Spleen (tissue), 11 donors: ENCODE data around the gene VWCE. TPM values are rescaled to one million over a fixed set of nuclear protein-coding genes. Genes with fewer than 3 reads are reported as not detected.

ENCODE experiments used
- DNase-seq: peaks from one replicate; pipeline ENCODE4 v3.0.0-alpha.2; 2020
- H3K27ac ChIP-seq, 8 donors: fragments of 200-600 bp; sonication (generic) in 7 of 8; 1 replicate in 4 of 8; 2 replicates in 4 of 8; pipeline versions ENCODE4 v1.5.0 to v1.8.0; 2016 to 2021; ENCODE audit warnings: inconsistent platforms in 4 of 8, mild to moderate bottlenecking in 4 of 8, moderate library complexity in 1 of 8
- H3K27me3 ChIP-seq, 7 donors: fragments of 200-600 bp; sonication (generic) in 6 of 7; replicated peaks in 1 of 7; 1 replicate in 4 of 7; 2 replicates in 3 of 7; pipeline versions ENCODE4 v1.5.0 to v1.8.0; 2016 to 2021; ENCODE audit warnings: inconsistent platforms in 3 of 7, mild to moderate bottlenecking in 1 of 7
- H3K36me3 ChIP-seq, 6 donors: fragments of 200-600 bp; sonication (generic) in 5 of 6; 1 replicate in 4 of 6; 2 replicates in 2 of 6; pipeline versions ENCODE4 v1.5.0 to v1.8.0; 2016 to 2021; ENCODE audit warnings: inconsistent platforms in 2 of 6
- H3K4me1 ChIP-seq, 6 donors: fragments of 200-600 bp; sonication (generic) in 5 of 6; 1 replicate in 3 of 6; 2 replicates in 3 of 6; pipeline versions ENCODE4 v1.5.0 to v1.8.0; 2016 to 2021; ENCODE audit warnings: inconsistent platforms in 3 of 6
- H3K4me3 ChIP-seq, 8 donors: fragments of 200-600 bp; sonication (generic) in 7 of 8; 1 replicate in 4 of 8; 2 replicates in 4 of 8; pipeline versions ENCODE4 v1.5.0 to v1.8.0; 2016 to 2021; ENCODE audit warnings: inconsistent platforms in 4 of 8, mild to moderate bottlenecking in 4 of 8, moderate library complexity in 2 of 8
- H3K9me3 ChIP-seq, 8 donors: fragments of 200-600 bp; sonication (generic) in 7 of 8; 1 replicate in 4 of 8; 2 replicates in 4 of 8; pipeline versions ENCODE4 v1.5.0 to v1.8.0; 2016 to 2021; ENCODE audit warnings: inconsistent platforms in 4 of 8
- CTCF ChIP-seq, 11 experiments: fragments of 200-600 bp in 7 of 11; fragments of 450-650 bp in 4 of 11; sonication (generic) in 4 of 11; IDR thresholded peaks in 8 of 11; conservative IDR thresholded peaks in 3 of 11; 1 replicate in 7 of 11; 2 replicates in 4 of 11; pipeline versions ENCODE4 v1.4.0 to v1.8.0; 2016 to 2021; ENCODE audit warnings: antibody characterized with exemption in 11 of 11, inconsistent platforms in 4 of 11, mild to moderate bottlenecking in 1 of 11
- POLR2A ChIP-seq, 3 donors: fragments of 450-650 bp; IDR thresholded peaks; one replicate each; pipeline ENCODE4 v1.5.1; 2017; ENCODE audit warnings: antibody characterized with exemption in 3 of 3, mild to moderate bottlenecking in 1 of 3
- POLR2AphosphoS5 ChIP-seq, 3 donors: sonication (generic); formaldehyde crosslinking; IDR thresholded peaks; one replicate each; pipeline ENCODE4 v1.5.1; 2017; ENCODE audit warnings: antibody characterized with exemption in 3 of 3
- WGBS, 5 donors: extraction: QIAGEN DNeasy Blood & Tissue Kit in 3 of 5; methylation state at CpG; one replicate each; pipeline versions ENCODE4 v1.1.5 to v1.1.7; 2013 to 2018; 5-methylcytosine and 5-hydroxymethylcytosine counted together
- intact Hi-C: fragments of 100-400 bp; cut with DNase I; formaldehyde crosslinking; loops from one replicate; pipeline ENCODE4 v1.15.0; 2023; ENCODE audit warnings: low total_unique reads
- polyA plus RNA-seq, 3 donors: library from polyadenylated mRNA; stranded (reverse); fragments of 200-250 nt; gene quantifications; one replicate each; pipeline ENCODE4 v1.2.1, GENCODE V29; 2013
- total RNA-seq, 7 donors: library from RNA; depleted of rRNA in 3 of 7; stranded (reverse); fragments of >200 nt in 3 of 7; fragmentation: NEBNext Ultra II Directional in 4 of 7; extraction: Animal tissue kit (Norgen Biotek cat#: 25700) in 4 of 7; gene quantifications; one replicate each; pipeline versions ENCODE4 v1.1.0 to v1.2.1, GENCODE V29; 2016 to 2021
- donor health status: healthy with polysubstance abuse.
- donor health status: DM: no; HTN: no; CAD: no; lungs with moderate emphysema.
- donor health status: DM: no; HTN: no; CAD: no.
- donor health status: Bipolar disorder and iron deficiency.
- donor health status: healthy.
- donor health status: DM: no; HTN: no; CAD: no.
- donor health status: DM: yes; HTN: yes; CAD: no.

VWCE gene
- total and polyA plus RNA-seq, 10 donors, result 0.23 to 3.2 (median 1.2) TPM

GRCh38 chr11:61297746-61298145 lies 2.6 kb upstream of the VWCE start:
- no peak overlapping the region for H3K4me3 ChIP-seq
- H3K36me3 ChIP-seq, result peaks cover 6 to 61% (median 39%) of the 10 kb centered on the region in 6 donors
- peaks cover 0 to 28% (median 6%) of the 10 kb centered on the region in 7 donors for H3K27me3 ChIP-seq
- peaks cover 8 to 42% (median 25%) of the 10 kb centered on the region in 6 donors for H3K4me1 ChIP-seq
- peak; percentile 1 for DNase-seq
- H3K27ac ChIP-seq, result no peak overlapping the region
- WGBS, 5 donors, result 47 to 58% (median 52%) methylated on average over 5 of the region's 5 CpGs
- TF ChIP-seq CTCF (IDR thresholded peaks at IDR 0.05 in 8 of 11, conservative IDR thresholded peaks at IDR 0.05 in 3 of 11) (no peak), POLR2AphosphoS5 (IDR thresholded peaks at IDR 0.05) (no peak)
- intact Hi-C loops, result no loop called here
- H3K9me3 ChIP-seq, result no peaks in the 10 kb centered on the region

- WGBS, 5 donors, result 52 to 73% (median 57%) methylated on average over 1 of the region's 1 CpG
- Histone ChIP-seq H3K27me3 (peaks cover 0 to 31% (median 6%) of the 10 kb centered on the region in 7 donors), H3K27ac (no peak overlapping the region), H3K9me3 (no peaks in the 10 kb centered on the region), H3K4me3 (no peak overlapping the region), H3K36me3 (peaks cover 2 to 57% (median 35%) of the 10 kb centered on the region in 6 donors), H3K4me1 (peaks cover 8 to 42% (median 25%) of the 10 kb centered on the region in 6 donors)
- intact Hi-C loops, result no loop called here
- no peak for TF ChIP-seq POLR2AphosphoS5 (IDR thresholded peaks at IDR 0.05)
- no peak for TF ChIP-seq POLR2A (IDR thresholded peaks at IDR 0.05)
- TF ChIP-seq CTCF (IDR thresholded peaks at IDR 0.05 in 8 of 11, conservative IDR thresholded peaks at IDR 0.05 in 3 of 11), result no peak
- peak; percentile 6 for DNase-seq
Measured at GRCh38 chr11:61297341-61297740, 2.2 kb upstream of the VWCE start.

GRCh38 chr11:61295596-61295926 lies 445 bp upstream of the VWCE start:
- Histone ChIP-seq H3K9me3 (no peaks in the 10 kb centered on the region), H3K4me1 (peaks cover 8 to 42% (median 25%) of the 10 kb centered on the region in 6 donors), H3K27me3 (peaks cover 0 to 36% (median 6%) of the 10 kb centered on the region in 7 donors), H3K36me3 (peaks cover 0 to 39% (median 17%) of the 10 kb centered on the region in 6 donors), H3K27ac (peak overlapping the region in 1 of 8 donors; percentile 29), H3K4me3 (peak overlapping the region in 7 of 8 donors; percentile 12 to 81 (median 55))
- TF ChIP-seq POLR2AphosphoS5 (IDR thresholded peaks at IDR 0.05), result no peak
- TF ChIP-seq POLR2A (IDR thresholded peaks at IDR 0.05), result no peak
- no peak for TF ChIP-seq CTCF (IDR thresholded peaks at IDR 0.05 in 8 of 11, conservative IDR thresholded peaks at IDR 0.05 in 3 of 11)
- intact Hi-C loops, result no loop called here
- WGBS, 5 donors, result 41 to 51% (median 48%) methylated on average over 11 to 12 of the region's 12 CpGs
- DNase-seq, result peak; percentile 74

- 1 to 9% (median 2%) methylated on average over 16 to 60 of the region's 60 CpGs for WGBS, 5 donors
- DNase-seq, result peak; percentile 79
- peak overlapping the region; percentile 12 to 81 (median 53) for H3K4me3 ChIP-seq
- TF ChIP-seq POLR2AphosphoS5 (IDR thresholded peaks at IDR 0.05) (peak in 1 of 3 donors; percentile 61), POLR2A (IDR thresholded peaks at IDR 0.05) (no peak)
- peak overlapping the region in 3 of 8 donors; percentile 29 to 40 (median 36) for H3K27ac ChIP-seq
- peaks cover 0 to 25% (median 3%) of the 10 kb centered on the region in 6 donors for H3K36me3 ChIP-seq
- peaks cover 8 to 42% (median 25%) of the 10 kb centered on the region in 6 donors for H3K4me1 ChIP-seq
- H3K27me3 ChIP-seq, result peaks cover 0 to 36% (median 6%) of the 10 kb centered on the region in 7 donors
- intact Hi-C loops, result no loop called here
- H3K9me3 ChIP-seq, result no peaks in the 10 kb centered on the region
Measured at GRCh38 chr11:61293867-61294716, 1.0 kb downstream of the VWCE start.
